ENCODE results near the gene KRT83.

DNA sequence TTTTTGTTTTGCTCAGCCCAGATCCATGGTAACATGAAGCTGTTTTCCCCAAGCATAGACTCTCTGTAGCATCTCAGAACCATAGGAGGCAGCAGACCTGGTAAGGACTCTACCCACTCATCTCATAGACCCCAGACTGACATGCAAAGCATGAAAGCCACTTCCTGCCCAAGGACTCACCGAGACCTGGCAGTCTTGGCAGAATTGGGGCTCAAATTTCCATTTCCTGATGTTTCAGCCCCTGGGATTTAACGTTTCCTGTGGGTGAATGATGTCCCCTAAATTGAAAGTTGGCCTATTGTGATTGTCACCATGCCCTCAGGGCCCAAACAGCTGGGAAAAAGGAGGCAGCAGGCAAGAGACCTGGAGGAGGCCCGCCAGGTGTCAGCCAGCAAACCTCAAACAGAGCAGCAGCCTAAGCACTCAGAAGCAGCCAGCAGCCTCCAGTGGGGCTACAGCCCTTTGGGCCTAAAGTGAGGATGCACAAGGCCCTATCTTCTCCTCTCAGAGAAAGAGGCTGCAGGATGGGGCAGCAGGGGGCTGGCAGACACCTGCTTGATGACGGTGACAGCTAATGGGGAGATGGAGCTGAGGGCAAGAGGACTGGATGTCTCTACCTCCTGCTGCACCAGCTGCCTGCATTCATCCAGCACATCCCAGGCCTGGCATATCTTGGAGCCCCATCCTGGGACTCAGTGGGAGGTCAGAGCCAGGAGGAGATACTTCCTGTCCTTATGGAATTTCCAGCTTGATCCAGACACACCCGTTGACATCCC, 37.6 kb upstream of the KRT83 start:
- TF ChIP-seq CTCF (IDR thresholded peaks at IDR 0.05) (no peak), POLR2A (IDR thresholded peaks at IDR 0.05) (no peak)

Data from testis (tissue), 2 donors.